Uterus (tissue), 4 donors: ENCODE data around the gene ZNF462. TPM values are rescaled to one million over a fixed set of nuclear protein-coding genes. Genes with fewer than 3 reads are reported as not detected.
A peak's percentile ranks its signal among the peaks of the same experiment; 100 is the strongest.
"Not testable (repeated sequence)": the region's sequence is repeated elsewhere in the genome, so short reads cannot be mapped to it uniquely, and the experiment has no call there.

ENCODE experiments used
- DNase-seq, 2 donors: peaks; one replicate each; pipeline ENCODE4 v3.0.0-alpha.2; 2019 to 2020
- H3K27ac ChIP-seq, 2 donors: fragments of 200-600 bp; sonication (generic); 1 replicate in 1 of 2; 2 replicates in 1 of 2; pipeline ENCODE4 v1.5.1; 2016 to 2018
- H3K27me3 ChIP-seq, 2 donors: fragments of 200-600 bp; sonication (generic); one replicate each; pipeline ENCODE4 v1.5.1; 2018 to 2019; ENCODE audit warnings: control low read depth in 1 of 2
- H3K36me3 ChIP-seq, 2 donors: fragments of 200-600 bp; sonication (generic); one replicate each; pipeline ENCODE4 v1.5.1; 2019; ENCODE audit warnings: control low read depth in 1 of 2
- H3K4me1 ChIP-seq, 2 donors: fragments of 200-600 bp; sonication (generic); one replicate each; pipeline ENCODE4 v1.5.1; 2018 to 2019; ENCODE audit warnings: control low read depth in 1 of 2
- H3K4me3 ChIP-seq, 2 donors: fragments of 200-600 bp; sonication (generic); 1 replicate in 1 of 2; 2 replicates in 1 of 2; pipeline ENCODE4 v1.5.1; 2018 to 2019; ENCODE audit warnings: mild to moderate bottlenecking in 1 of 2
- H3K9me3 ChIP-seq, 2 donors: fragments of 200-600 bp; sonication (generic); one replicate each; pipeline ENCODE4 v1.5.1; 2019; ENCODE audit warnings: control low read depth in 1 of 2
- CTCF ChIP-seq, 4 experiments: fragments of 200-600 bp in 2 of 4; fragments of 450-650 bp in 2 of 4; sonication (generic) in 2 of 4; IDR thresholded peaks; one replicate each; pipeline ENCODE4 v1.5.1; 2016 to 2019; ENCODE audit warnings: antibody characterized with exemption in 4 of 4, mild to moderate bottlenecking in 2 of 4, moderate library complexity in 1 of 4
- POLR2A ChIP-seq, 2 donors: fragments of 450-650 bp; IDR thresholded peaks; one replicate each; pipeline ENCODE4 v1.6.1; 2016; ENCODE audit warnings: antibody characterized with exemption in 2 of 2, mild to moderate bottlenecking in 1 of 2, moderate library complexity in 1 of 2
- intact Hi-C: fragments of 100-400 bp; cut with DNase I; formaldehyde crosslinking; loops from one replicate; pipeline ENCODE4 v1.15.1; 2023; ENCODE audit warnings: low total_unique reads
- total RNA-seq, 4 donors: library from RNA; depleted of rRNA in 3 of 4; stranded (reverse); fragments of >200 nt in 3 of 4; gene quantifications; one replicate each; pipeline versions ENCODE4 v1.1.0 to v1.2.4, GENCODE V29; 2014 to 2023
- donor health status: DM: yes; HTN: yes; CAD: no.

ZNF462 gene
- total RNA-seq, 4 donors from 2014 or later, result 18.2 to 136 (median 60.1) TPM

GRCh38 chr9:106897751-106898150 is 34.8 kb downstream of the ZNF462 start:
- TF ChIP-seq POLR2A (IDR thresholded peaks at IDR 0.05) (no peak), CTCF (IDR thresholded peaks at IDR 0.05) (no peak)
- H3K4me3 ChIP-seq, result no peak overlapping the region
- peak overlapping the region; percentile 39 to 69 for H3K27ac ChIP-seq
- no peaks in the 10 kb centered on the region for H3K9me3 ChIP-seq
- no peaks in the 10 kb centered on the region for H3K36me3 ChIP-seq
- DNase-seq, result no peak
- intact Hi-C loops, result no loop called here
- peaks cover 0 to 7% of the 10 kb centered on the region in 2 donors for H3K4me1 ChIP-seq
- H3K27me3 ChIP-seq, result no peaks in the 10 kb centered on the region

- DNase-seq, intact Hi-C loops, H3K9me3 ChIP-seq, H3K4me3 ChIP-seq, H3K4me1 ChIP-seq, H3K27me3 ChIP-seq, H3K27ac ChIP-seq, H3K36me3 ChIP-seq: not testable (repeated sequence)
Observed at GRCh38 chr9:106900523-106900922, 37.6 kb downstream of the ZNF462 start.

- no peak for DNase-seq
- Histone ChIP-seq H3K27ac (no peak overlapping the region), H3K4me3 (no peak overlapping the region), H3K4me1 (no peaks in the 10 kb centered on the region), H3K9me3 (no peaks in the 10 kb centered on the region), H3K27me3 (no peaks in the 10 kb centered on the region), H3K36me3 (no peaks in the 10 kb centered on the region)
- TF ChIP-seq CTCF (IDR thresholded peaks at IDR 0.05) (no peak), POLR2A (IDR thresholded peaks at IDR 0.05) (no peak)
- intact Hi-C loops, result no loop called here
Observed at GRCh38 chr9:106906129-106906528, 43.2 kb downstream of the ZNF462 start.

- Histone ChIP-seq H3K27ac (no peak overlapping the region), H3K4me1 (no peaks in the 10 kb centered on the region), H3K9me3 (no peaks in the 10 kb centered on the region), H3K4me3 (no peak overlapping the region), H3K36me3 (no peaks in the 10 kb centered on the region), H3K27me3 (no peaks in the 10 kb centered on the region)
- intact Hi-C loops, result no loop called here
- DNase-seq, result no peak
- no peak for TF ChIP-seq CTCF (IDR thresholded peaks at IDR 0.05)
- no peak for TF ChIP-seq POLR2A (IDR thresholded peaks at IDR 0.05)
Observed at GRCh38 chr9:106911951-106912350, 49.0 kb downstream of the ZNF462 start.

GRCh38 chr9:106913276-106913675 is 50.3 kb downstream of the ZNF462 start:
- no peaks in the 10 kb centered on the region for H3K27me3 ChIP-seq
- no peak overlapping the region for H3K4me3 ChIP-seq
- intact Hi-C loops, result no loop called here
- TF ChIP-seq POLR2A (IDR thresholded peaks at IDR 0.05) (no peak), CTCF (IDR thresholded peaks at IDR 0.05) (no peak)
- no peaks in the 10 kb centered on the region for H3K4me1 ChIP-seq
- H3K27ac ChIP-seq, result no peak overlapping the region
- no peak for DNase-seq
- no peaks in the 10 kb centered on the region for H3K9me3 ChIP-seq
- no peaks in the 10 kb centered on the region for H3K36me3 ChIP-seq

- Histone ChIP-seq H3K27me3 (no peaks in the 10 kb centered on the region), H3K9me3 (no peaks in the 10 kb centered on the region), H3K4me1 (peaks cover 0 to 8% of the 10 kb centered on the region in 2 donors), H3K36me3 (no peaks in the 10 kb centered on the region), H3K27ac (no peak overlapping the region), H3K4me3 (no peak overlapping the region)
- intact Hi-C loops, result no loop called here
- TF ChIP-seq POLR2A (IDR thresholded peaks at IDR 0.05) (no peak), CTCF (IDR thresholded peaks at IDR 0.05) (no peak)
- DNase-seq, result no peak
Observed at GRCh38 chr9:106915851-106916250, 52.9 kb downstream of the ZNF462 start.
